NCI-H2171 treated with DMSO at 0.1 percent for 48 hours (cell line): ENCODE results near the gene VPS37D.
"Not testable (repeated sequence)": the region's sequence is repeated elsewhere in the genome, so short reads cannot be mapped to it uniquely, and the experiment has no call there.

ENCODE experiments used
- DNase-seq: peaks from one replicate; lab custom pipeline; 2025; lab: John Stamatoyannopoulos, UW

The VPS37D gene

DNA sequence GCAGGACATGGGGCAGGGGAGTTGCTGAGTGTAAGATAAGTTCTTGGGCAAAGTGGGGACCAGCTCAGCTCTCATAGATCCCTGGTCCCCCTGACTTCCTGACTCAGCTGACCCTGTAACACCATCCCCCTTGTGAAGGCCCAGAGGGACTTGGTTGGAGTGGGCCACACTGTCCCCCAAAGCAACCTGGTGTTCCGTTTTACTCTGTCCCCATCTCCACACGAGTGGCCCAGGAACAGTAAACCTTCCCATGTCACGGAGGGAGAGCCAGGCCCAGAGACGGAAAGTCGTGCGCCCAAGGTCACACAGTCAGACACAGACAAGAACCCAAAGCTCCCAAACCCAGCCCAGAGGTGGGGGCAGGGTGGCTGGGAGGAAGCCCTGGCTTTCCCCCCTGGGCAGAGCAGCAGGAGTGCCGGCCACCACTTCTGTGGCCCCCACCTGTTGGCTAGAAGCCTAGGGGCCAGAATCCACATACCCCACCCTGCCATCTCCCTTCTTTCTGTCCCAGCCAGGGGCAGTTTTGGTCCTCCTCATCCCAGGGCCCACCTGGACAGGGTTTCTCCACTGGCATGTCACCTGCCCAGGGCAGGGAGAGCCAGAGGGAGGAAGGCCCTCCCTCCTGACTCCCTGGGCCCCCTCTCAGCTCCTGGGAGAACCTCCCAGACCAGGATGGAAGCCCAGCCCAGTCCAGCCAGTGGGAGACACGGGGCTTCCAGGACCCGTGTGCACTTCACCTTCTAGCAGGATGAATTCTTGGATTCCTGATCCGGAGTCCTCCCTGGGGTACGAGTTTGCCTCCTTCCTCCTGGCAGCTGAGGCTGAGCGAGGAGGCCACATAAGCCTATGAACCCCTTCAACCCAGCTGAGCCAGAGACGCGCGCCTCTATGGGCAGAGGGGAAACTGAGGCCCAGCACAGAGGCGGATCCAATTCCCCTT lies 20.6 kb upstream of the VPS37D start:
- DNase-seq, result no peak

DNA sequence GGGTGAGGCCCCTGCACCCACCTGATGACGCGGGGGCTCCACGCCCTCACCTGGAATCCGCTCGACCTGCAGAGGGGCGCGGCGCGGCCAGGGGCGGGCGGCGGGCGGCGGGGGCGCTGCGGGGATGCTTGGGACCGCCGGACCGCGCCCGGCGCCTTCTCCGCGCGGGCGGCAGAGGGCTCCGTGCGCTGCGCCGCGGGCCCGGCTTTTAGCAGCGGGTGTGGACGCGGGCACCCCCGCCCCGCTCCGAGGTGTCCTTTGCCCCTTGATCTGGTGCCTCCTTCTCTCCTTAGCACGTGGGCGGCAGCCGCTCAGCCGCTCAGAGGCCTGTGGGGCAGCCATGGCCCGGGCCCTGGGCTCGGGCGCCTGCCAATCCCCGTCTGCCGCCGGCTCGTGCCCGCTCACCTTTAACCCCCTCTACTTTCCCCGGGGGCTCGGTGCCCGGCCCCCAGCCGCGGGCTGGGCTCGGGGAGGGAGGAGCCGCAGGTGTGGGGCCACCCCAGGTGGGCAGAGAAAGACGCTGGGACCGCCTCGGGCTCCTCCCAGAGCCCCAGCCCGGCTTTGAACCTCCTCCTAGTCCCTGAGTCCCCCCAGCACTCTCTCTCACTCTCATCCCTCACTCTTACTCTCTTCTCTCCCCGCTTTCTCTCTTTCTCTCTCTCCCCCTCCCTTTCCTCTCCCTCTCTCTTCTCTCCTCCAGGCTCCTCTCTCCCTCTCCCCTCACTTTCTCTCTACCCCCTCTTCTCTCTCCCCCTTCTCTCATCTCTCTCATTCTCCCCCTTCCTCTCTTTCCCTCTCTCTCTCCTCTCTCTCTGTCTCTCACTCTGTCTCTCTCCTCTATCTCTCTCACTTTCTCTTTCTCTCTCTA lies 19.7 kb upstream of the VPS37D start:
- peak; percentile 61 for DNase-seq

DNA sequence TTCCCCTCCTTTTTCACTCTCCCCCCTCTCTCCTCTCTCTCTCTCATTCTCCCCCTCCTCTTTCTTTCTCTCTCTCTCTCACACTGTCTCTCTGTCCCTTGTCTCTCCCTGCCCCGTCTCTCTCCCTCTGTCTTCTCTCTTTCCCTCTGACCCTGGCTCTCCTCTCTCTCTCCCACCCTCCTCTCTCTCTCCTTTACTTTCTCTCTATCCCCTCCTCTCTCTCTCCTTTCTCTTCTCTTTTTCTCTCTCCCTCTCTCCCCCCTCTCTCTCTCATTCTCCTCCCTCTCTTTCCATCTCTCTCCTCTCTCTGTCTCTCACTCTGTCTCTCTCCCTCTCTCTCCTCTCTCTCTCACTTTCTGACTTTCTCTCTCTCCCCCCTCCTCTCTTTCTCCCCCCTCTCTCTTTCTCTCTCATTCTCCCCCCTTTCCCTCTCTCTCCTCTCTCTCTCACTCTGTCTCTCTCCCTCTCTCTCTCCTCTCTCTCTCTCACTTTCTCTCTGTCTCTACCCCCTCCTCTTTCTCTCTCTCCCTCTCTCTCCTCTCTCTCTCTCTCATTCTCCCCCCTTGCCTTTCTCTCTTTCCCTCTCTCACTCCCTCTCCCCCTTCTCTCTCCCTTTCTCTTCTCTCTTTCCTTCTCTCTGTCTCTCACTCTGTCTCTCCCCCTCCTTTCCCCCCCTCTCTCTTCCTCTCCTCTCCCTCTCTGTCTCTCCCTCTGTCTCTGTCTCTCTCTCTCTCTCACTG lies 18.9 kb upstream of the VPS37D start:
- no peak for DNase-seq

DNA sequence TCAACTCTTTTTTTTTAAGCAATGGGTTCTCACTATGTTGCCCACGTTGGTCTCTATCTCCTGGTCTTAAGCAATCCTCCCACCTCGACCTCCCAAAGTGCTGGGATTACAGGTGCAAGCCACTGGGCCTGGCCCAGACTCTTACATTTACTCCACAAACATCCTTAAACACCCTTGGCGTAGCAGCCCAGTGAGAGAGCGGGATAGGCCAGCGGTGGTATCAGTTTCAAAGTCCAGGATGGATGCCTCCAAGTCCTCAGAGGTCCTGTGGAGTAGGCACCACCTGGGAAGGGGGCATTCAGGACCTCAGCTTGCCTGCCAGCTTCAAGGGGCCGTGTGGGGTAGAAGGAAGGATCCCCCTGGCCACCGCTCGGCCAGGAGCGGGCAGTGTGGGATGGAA lies 18.1 kb upstream of the VPS37D start:
- DNase-seq, result no peak

DNA sequence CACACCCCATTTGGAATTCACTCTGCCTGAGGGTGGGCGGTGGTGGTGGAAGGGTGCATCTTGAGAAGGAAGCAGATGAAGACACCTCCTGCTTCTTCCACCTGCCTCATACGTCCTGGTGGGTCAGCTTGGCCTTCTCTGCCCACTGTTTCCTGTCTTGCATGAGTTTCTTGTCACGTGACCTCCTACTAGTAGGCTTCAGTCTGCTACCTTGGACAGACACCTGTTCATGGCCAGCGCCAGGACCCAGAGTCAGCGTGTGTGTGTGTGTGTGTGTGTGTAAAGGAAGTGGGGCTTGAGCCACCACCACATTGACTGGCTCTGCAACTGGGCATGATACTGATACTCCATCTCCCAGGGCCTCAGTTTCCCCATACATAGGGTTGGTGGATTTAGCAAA lies 17.1 kb upstream of the VPS37D start:
- no peak for DNase-seq

DNA sequence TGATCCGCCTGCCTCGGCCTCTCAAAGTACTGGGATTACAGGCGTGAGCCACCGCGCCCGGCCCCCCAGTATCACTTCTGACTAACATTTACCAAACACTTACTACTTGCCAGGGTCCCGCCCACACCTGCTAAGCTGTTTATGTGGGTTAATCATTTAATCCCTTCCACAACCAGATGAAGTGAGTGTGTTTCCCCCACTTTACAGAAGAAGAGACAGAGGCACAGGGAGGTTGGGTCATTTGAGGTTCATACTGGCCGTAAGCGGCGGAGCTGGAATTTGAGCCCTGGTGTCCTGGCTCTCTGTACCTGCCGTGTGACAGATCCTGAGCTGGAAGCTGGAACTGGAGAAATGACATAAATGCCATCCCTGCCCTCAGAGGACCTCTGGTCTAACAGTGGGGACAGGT lies 15.1 kb upstream of the VPS37D start:
- no peak for DNase-seq

DNA sequence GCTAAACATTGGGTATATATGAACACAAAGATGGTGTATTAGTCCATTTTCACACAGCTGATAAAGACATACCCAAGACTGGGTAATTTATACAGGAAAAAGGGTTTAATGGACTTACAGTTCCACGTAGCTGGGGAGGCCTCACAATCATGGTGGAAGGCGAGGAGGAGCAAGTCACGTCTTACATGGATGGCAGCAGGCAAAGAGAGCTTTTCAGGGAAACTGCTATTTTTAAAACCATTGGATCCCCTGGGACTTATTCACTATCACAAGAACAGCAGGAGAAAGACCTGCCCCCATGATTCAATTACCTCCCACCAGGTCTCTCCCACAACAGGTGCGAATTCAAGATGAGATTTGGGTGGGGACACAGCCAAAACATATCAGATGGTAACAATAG lies 12.3 kb upstream of the VPS37D start:
- DNase-seq, result peak; percentile 39

DNA sequence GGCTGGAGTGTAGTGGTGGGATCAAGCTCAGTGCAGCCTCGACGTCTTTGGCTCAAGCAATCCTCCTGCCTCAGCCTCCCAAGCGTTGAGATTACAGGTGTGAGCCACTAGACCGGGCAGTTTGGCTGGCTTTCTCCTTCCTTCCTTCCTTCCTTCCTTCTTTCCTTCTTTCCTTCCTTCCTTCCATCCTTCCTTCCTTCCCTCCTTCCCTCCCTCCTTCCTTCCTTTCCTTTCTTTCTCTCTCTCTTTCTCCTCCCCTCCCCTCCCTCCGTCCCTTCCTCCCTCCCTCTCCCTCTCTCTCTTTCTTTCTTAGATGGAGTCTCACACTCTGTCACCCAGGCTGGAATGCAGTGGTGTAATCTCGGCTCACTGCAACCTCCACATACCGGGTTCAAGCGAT lies 7.6 kb upstream of the VPS37D start:
- no peak for DNase-seq

DNA sequence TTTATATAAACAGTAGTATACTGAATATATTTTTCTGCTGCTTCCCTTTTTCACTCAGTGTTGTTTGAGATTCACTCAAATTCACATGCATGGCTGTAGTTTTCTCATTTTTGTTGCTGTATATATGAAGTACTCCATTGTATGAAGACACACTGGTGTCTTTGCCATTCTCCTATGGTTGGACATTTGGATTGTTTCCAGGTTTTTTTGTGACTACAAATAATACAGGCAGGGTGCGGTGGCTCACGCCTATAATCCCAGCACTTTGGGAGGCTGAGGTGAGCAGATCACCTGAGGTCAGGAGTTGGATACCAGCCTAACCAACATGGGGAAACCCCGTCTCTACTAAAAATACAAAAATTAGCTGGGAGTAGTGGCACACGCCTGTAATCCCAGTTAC lies 7.0 kb upstream of the VPS37D start:
- DNase-seq, result not testable (repeated sequence)

DNA sequence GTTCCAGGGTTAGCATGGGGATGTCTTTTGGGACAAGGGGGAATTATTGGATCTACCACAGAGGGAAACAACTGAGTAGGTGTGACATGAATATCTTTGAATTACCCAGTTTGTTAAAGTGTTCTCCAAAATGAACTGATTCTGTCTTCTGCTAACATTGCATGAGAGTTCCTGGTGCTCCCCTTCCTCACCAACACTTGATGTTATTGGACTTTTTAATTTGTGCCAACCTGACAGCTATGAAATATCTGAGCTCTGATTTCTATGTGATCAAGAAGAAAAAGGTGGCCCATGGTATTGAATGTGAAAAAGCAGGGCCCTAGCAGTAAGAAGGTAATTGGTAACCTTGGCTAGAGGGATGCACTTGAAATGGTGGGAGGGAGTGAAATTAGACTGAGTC lies 4.6 kb upstream of the VPS37D start:
- DNase-seq, result no peak

DNA sequence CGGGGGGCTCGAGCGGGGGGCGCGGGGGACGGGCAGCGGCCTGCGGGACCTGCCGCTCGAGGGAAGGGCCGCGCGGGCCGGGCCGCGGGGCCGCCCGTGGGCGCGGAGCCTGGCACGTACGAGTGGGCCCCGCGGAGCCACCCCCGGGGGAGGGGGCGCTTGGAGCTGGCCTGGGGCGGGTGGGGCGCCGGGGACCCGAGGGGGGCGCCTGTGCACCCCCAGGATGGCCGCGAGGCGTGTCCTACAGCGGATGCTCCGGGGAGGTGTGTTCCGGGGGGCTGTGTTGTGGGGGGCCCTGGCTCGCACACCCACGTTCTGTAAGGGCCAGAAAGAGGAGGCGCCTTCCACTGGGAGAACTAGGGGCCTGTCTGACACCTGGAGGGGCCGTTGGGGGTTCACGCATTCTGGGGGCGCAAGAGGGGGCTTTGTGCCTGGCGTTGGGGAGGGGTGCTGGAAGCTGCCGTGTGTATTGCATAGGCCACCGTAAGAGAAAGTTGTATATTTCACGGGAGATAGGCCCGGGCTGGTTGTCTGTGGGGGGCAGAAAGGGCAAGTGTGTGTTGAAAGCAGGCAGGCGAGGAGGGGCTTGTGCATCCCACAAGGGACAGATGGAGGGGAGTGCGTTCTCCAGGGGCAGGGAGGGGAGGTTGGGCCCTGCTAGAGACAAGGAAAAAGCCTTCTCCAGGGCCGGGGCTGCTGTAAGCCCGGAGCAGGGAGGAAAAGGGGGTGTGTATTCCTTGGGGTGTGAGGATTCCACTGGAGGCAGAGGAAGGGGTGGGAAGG lies 663 bp downstream of the VPS37D start:
- DNase-seq, result peak; percentile 91

DNA sequence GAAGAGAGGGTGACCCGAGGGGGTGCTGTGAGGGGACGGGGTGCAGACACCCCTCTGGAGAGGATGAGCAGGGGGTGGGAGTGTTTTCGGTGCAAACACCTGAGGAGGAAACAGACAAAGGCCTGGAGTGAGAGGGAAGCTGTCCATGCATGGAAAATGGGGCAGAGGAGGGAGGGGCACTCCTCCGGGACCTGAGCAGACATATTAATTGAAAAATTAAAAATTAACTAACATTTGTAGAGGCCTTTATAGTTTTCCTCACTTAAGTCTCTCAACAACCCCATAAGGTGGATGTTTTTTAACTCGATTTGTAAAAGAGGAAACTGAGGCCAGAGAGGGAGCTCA lies 1.2 kb downstream of the VPS37D start:
- DNase-seq, result peak; percentile 85

DNA sequence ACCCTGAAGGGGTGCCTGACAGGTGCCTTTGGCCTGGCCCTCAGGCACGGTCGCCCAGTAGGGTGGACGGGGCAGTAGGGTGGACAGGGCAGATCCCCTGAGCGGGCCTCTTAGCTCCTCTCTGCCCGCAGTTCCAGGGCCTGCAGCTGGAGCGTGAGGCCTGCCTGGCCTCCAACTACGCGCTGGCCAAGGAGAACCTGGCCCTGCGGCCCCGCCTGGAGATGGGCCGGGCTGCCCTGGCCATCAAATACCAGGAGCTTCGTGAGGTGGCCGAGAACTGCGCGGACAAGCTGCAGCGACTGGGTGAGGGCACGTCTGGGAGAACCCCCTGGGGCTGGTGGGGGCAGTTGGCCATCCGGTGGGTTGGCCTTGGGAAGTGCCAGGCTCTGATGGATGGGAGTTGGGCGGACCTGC lies 1.7 kb downstream of the VPS37D start:
- no peak for DNase-seq

DNA sequence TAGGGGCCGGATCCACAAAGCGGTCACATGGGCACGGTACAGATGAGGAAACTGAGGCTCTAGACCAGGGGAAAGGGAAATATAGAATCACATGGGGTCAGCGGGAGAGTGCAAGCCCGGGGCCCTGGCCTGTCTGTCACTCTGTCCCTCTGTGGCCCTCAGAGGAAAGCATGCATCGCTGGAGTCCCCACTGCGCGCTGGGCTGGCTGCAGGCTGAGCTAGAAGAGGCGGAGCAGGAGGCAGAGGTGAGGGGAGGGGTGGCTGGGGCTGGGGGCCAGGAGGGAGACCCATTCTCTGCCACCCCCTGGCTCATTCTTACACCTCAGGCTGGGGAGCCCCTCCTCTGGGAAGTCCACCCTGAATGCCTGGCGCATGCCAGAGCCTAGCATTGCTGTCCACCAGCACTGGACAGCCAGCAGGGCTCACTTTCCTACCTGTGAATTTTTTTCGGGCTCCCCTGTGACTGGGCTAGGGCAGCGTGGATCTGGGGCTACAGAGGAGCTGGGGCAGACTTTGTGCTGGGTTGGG lies 2.3 kb downstream of the VPS37D start:
- no peak for DNase-seq

DNA sequence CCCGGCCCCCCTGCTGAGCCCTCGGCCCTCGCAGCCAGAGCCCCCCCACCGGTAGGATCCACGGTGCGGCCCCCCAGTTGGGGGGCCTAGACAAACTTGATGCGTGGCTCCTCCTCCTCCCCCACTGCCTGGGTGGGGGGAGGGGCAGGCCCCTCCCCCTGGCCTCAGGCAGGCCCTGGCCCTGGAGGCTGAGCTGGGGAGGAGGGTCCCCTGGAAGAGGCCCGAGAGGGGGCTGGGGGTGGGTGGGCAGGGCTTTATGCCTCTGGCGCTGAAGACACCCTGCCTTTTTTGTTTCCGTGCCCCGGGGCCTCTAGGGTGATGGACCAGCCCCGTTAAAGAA lies 3.7 kb downstream of the VPS37D start:
- no peak for DNase-seq

DNA sequence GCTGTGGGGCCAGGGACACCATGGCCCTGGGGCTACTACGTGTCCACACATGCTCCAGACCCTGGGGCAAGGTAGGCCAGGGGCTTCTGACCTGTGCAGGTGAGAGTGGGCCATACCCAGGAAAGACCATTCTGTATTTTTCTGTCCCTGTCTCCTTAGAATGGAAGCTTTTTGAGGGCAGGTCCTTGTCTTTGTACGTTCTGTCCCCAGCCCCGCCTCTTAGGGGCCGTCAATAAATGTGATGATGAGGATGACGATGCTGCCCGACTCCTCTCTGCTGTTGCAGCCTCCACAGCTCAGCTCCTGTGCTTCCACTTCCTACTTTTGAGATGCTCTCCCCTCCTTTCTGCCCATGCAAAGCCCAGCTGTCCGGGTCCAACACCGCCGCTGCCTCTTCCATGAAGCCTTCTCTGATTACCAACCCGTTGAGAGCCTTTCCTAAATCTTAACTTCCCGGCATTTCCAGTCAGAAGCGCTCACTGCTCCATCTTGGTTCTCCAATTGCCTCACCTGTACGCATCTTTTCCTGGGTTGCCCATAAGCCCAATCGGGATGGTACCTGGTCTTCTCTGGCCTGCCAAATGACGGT lies 4.3 kb downstream of the VPS37D start:
- no peak for DNase-seq

DNA sequence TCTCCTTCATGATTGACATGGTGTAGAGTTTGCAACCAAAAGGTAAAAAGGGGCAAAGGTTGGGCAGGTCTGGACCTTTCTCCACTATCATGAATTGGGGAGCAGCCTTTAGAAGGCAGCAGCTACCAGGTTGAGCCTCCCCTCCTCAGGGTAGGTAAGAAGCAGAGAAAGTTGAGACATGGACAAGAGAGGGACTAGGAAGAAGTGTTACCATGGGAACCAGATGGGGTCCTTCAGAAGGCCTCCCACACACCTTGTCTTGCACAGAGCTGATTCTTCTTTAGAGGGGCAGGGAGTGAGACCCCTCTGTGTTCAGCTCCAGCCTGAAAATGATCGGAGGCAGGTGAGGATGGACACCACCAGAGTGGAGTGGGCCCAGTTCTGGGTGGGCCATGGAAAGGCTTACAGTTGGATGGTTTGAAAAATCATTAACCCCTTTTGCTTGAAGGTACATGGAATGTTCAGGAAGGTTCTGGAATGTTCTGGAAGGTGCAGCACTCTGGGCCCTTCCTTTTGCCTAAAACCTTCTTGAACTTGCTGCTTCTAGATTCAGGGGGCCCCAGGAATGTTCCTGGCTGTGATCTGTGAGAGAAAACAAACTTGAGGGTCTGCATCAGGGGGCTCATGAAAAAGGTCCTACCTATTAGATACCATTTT lies 7.0 kb downstream of the VPS37D start:
- DNase-seq, result no peak

DNA sequence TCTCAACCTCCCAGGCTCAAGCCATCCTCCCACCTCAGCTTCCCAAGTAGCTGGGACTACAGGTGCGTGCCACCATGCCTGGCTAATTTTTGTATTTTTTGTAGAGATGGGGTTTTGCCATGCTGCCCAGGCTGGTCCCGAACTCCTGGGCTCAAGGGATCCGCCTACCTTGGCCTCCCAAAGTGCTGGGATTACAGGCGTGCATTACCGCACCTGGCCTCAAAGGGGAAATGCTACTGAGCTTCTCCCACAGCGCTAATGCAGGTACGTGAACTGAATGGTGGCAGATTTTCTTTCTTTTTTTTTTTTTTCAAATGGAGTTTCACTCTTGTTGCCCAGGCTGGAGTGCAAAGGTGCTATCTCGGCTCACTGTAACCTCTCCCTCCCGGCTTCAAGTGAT lies 8.4 kb downstream of the VPS37D start:
- DNase-seq, result peak; percentile 19

DNA sequence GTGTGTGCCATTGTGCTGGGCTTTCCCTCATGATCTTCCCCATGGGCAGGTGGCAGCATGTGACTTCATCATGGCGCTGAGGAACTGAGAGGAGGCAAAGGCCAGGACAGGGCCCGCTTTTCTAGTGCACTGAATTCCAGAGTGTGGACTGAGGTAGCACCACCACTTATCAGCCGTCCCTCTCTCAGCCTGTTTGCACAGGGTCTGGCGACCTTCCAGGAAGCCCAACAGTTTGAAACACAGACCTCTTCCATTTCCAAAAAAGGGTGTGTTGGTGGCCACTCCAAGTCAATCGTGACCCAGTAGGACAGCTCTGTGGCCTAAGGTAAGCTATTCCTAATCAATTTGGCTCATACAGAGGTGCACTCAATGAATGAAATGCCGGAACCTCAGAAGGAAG lies 11.2 kb downstream of the VPS37D start:
- no peak for DNase-seq

DNA sequence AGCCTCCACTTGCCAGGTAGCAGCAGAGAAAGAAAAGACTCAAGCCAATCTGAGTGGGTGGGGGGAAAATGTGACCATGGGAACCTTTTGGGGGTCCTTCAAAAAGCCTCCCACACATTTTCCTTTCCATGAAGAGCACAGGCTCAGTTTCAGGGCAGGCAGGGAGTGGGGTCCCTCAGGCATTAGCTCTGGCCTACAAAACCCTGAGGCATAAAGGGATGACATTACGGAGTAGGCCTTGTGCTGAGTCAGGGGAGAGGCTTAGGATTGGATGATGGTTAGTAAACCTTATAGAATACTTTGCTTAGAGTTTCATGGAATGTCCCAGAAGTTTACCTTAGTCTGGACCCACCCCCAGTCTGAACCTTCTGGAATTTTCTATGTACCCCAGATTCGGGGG lies 12.1 kb downstream of the VPS37D start:
- DNase-seq, result no peak

DNA sequence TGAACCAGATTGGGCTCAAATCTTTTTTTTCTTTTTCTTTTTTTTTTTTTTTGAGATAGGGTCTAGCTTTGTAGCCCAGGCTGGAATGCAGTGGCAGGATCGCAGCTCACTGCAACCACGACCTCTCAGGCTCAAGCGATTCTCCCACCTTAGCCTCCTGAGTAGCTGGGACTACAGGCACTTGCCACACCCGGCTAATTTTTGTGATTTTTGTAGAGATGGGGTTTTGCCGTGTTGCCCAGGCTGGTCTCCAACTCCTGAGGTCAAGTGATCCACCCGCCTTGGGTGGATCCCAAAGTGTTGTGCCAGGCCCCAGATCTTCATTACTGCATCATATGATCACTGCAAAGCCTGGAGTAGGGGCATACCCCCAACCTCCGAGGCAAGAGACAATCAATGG lies 12.9 kb downstream of the VPS37D start:
- DNase-seq, result no peak
